Activated CD4-positive, alpha-beta T cell treated with anti-CD3 and anti-CD28 coated beads for 4 hours (primary cell): ENCODE measurements around the gene PHKA1.
"Not testable (repeated sequence)": the region's sequence is repeated elsewhere in the genome, so short reads cannot be mapped to it uniquely, and the experiment has no call there.

Source experiments
- DNase-seq, 2 donors: peaks; one replicate each; pipeline ENCODE4 v3.0.0-alpha.2; 2020

The PHKA1 gene

DNA sequence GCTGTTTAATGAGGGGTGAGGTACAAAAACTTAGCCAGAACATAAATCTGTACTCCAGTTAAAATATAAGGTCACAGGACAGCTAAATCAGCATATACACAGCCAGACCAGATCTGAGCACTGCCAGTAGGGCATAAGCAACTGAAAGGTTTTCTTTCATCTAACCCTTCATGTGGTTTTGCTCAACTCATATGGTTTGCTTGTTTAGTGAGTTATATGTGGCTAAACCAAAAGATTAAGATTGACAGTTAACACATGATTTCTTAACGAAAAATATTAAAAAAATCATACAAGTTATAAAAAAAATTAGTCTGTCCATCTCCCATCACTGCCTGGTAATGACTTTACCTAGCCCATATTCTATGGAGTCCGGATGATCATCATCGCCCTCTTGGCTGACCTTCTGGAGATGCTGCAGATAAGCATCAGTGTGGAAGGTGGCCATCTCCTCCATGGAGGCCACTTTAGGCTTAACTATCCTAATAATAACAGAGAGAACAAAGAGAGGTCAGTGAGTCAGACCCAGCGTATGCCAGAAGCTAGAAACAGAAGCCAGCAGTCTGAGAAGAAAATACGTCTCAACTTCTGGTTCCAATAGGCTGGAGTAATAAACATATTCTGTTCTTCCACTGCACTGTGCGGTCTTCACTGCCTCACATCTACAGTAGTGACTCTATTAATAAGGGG lies 145.6 kb downstream of the PHKA1 start:
- DNase-seq, result no peak

DNA sequence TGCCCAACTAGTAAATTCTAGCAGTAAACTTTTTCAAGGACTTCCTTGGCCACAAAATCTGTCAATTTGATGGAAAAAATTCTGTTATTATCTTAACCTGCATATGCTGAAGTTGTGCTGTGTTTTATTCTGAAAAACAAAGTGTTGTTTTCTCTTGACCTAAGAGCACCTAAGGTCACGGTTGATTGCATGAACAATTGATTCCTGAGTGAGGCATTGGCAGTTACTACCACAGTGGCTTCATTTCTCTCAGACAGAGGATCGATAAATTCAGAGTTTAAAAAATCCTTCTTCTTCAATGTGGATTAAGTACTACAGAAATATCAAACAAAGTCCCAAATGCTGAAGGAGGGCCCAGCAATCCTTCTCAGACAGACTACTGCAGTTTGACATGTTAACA lies 147.7 kb downstream of the PHKA1 start:
- no peak for DNase-seq

DNA sequence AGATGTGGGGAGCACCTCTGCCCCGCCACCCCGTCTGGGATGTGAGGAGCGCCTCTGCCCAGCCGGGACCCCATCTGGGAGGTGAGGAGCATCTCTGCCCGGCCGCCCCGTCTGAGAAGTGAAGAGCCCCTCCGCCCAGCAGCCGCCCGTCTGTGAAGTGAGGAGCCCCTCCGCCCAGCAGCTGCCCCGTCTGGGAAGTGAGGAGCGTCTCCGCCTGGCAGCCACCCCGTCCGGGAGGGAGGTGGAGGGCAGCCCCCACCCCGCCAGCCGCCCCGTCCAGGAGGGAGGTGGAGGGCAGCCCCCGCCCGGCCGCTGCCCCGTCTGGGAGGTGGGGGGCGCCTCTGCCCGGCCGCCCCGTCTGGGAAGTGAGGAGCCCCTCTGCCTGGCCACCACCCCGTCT lies 154.5 kb downstream of the PHKA1 start:
- DNase-seq, result not testable (repeated sequence)

DNA sequence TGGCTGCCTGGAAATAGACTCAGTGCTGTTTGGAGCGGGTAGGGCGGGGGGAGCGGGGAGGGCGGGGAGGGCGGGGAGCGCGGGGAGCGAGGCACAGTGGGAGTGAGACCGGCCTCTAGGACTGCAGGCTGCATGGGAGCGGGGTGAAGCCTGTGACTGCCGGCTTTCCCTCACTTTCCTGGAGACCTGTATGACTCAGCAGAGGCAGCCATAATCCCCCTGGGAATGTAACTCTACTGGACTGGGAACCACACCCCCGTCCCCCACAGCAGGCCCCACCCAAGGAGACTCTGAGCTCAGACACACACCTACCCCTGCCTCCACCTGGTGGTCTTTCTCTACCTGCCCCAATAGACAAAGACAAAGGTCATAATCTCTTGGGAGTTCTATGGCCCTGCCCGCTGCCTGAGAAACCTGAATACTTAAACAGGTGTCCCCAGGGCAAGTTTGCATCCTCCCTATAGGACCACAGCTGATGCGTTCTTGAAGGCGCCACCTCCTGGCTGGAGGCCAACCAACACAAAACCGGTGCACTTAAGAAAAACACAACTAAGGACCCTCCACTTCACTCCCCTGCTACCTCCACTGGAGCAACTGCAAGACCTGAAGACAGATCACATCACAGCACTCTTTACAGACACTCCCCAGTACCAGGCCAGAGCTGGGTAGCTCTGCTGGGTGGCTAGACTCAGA lies 159.5 kb downstream of the PHKA1 start:
- no peak for DNase-seq

DNA sequence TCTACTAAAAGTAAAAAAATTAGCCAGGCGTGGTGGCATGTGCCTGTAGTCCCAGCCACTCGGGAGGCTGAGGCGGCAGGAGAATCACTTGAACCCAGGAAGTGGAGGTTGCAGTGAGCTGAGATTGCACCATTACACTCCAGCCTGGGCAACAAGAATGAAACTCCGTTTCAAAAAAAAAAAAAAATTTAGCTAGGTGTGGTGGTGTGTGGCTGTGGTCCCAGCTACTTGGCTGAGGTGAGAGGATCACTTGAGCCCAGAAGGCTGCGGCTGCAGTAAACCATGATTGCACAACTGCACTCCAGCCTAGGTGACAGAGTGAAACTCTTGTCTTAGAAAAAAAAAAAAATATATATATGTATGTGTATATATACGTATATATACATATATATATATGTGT lies 161.7 kb downstream of the PHKA1 start:
- not testable (repeated sequence) for DNase-seq

DNA sequence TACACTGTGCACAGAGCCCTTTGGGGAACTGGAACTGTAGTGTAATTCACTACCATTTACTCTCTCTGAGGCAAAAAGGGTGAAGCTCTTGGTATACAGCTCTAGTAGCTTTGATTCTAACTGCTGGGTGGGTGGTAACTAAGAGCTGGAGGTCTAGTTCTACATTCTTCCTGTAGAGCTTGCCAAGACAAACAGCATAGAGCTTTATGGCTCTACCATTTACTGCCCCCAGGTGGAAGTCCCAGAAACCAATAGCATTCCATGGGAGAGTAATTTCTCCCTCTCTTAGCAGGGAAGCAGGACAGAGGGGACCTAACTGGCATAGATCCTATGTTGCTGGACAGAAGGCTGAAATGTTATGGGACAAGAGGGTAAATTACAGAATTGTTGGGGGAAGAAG lies 168.1 kb downstream of the PHKA1 start:
- no peak for DNase-seq

DNA sequence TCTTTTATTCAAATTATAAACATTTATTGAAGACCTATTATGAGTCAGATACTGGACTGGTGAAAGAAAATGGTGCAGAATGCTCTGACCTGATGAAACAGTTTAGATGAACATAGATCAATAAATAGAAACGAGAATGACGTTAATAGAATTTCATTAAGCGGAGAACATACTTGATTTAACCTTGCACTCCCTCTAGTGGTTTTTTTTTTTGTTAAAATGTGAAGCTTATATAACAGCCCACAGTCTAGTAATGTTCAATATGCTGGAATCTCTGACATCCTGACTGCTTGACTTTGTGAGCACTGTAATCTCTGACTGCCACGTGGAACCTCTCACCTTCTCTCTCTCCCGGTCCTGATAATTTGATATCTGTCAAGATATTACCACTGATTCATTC lies 173.8 kb downstream of the PHKA1 start:
- DNase-seq, result no peak

DNA sequence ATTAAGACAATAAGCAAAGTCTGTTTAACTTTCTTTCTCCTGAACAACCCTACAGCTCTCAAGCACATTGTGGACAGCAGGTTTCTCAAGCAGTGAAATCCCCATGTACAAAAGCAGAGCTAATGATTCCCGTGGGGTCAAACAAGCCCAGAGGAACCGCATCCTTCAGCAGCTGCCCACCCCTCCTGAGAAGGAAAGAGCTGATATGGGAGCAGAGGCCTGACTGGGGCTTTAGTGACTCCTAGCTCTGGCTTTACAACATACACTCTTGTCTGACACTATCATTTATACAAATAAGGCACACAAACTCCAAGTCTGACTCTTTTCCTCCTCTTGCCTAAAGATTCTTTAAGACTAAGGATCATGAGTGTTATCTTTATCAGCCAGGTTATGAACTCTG lies 174.3 kb downstream of the PHKA1 start:
- DNase-seq, result no peak

DNA sequence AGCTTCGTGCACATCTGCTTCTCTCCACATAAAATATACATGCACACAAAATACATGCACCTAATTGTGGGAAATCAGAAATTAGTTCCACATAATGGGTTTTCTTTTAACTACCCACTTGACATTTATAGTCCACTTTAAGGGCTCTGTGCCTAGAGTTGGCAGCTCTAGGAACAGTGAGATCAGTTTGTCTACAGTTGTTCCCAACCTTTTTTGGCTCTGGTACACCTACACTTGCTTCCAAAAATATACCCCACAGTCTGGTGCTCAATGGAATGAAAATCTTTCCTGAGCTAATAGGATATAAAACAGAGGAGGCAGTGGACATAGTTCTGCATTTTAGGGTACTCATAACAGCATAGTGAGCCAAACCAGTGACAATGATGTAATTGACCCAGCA lies 177.6 kb downstream of the PHKA1 start:
- no peak for DNase-seq

DNA sequence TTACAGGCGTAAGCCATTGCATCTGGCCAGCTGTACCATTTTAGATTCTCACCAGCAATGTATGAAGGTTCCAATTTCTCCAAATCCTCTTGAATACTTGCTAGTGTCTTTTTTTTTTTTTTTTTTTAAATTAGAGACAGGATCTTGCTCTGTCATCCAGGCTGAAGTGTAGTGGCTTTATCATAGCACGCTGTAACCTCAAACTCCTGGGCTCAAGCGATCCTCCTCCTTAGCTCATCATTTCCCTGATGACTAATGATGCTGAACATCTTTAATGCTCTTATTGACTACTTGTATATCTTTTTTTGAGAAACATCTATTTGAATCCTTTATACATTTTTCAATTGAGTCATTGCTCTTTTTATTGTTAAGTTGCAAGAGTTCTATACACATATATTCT lies 181.7 kb downstream of the PHKA1 start:
- DNase-seq, result no peak
